HFFc6 (cell line): ENCODE data around the gene CLIC5. TPM values are rescaled to one million over a fixed set of nuclear protein-coding genes. Genes with fewer than 3 reads are reported as not detected.

Source experiments
- DNase-seq: peaks from one replicate; pipeline ENCODE4 v3.0.0-alpha.2; 2018
- H3K27ac Mint-ChIP-seq: 2 replicates; pipeline ENCODE4 v1.8.0; 2020; ENCODE audit warnings: mild to moderate bottlenecking, mixed read lengths
- H3K27me3 Mint-ChIP-seq: 2 replicates; pipeline ENCODE4 v1.8.0; 2021; ENCODE audit warnings: mild to moderate bottlenecking, moderate library complexity, mixed read lengths; ENCODE audit not compliant: insufficient read depth
- H3K36me3 Mint-ChIP-seq: 2 replicates; pipeline ENCODE4 v1.8.0; 2021; ENCODE audit warnings: low read depth, mixed read lengths
- H3K4me1 Mint-ChIP-seq: 2 replicates; pipeline ENCODE4 v1.8.0; 2020; ENCODE audit warnings: low read depth, mixed read lengths
- H3K4me3 Mint-ChIP-seq: 2 replicates; pipeline ENCODE4 v1.8.0; 2020; ENCODE audit warnings: mild to moderate bottlenecking, moderate library complexity, mixed read lengths
- H3K9me3 Mint-ChIP-seq: 2 replicates; pipeline ENCODE4 v1.8.0; 2020; ENCODE audit warnings: mild to moderate bottlenecking, mixed read lengths
- total RNA-seq, 6 experiments: library from RNA; stranded (reverse); fragmentation: NEBNext Ultra II Directional; extraction: Animal tissue kit (Norgen Biotek cat#: 25700); gene quantifications; 2 replicates in 1 of 6; 3 replicates in 5 of 6; pipeline ENCODE4 v1.2.3, GENCODE V29; 2021
- TF ChIP-seq, protein P1 (sequence below): fragments of 200-600 bp; sonication (generic); IDR thresholded peaks from 2 replicates; pipeline ENCODE4 v1.5.0; 2021; ENCODE audit warnings: antibody characterized with exemption, mild to moderate bottlenecking

The CLIC5 gene
- total RNA-seq, 6 experiments from 2014 or later = not detected

- TF ChIP-seq, protein P1, sequence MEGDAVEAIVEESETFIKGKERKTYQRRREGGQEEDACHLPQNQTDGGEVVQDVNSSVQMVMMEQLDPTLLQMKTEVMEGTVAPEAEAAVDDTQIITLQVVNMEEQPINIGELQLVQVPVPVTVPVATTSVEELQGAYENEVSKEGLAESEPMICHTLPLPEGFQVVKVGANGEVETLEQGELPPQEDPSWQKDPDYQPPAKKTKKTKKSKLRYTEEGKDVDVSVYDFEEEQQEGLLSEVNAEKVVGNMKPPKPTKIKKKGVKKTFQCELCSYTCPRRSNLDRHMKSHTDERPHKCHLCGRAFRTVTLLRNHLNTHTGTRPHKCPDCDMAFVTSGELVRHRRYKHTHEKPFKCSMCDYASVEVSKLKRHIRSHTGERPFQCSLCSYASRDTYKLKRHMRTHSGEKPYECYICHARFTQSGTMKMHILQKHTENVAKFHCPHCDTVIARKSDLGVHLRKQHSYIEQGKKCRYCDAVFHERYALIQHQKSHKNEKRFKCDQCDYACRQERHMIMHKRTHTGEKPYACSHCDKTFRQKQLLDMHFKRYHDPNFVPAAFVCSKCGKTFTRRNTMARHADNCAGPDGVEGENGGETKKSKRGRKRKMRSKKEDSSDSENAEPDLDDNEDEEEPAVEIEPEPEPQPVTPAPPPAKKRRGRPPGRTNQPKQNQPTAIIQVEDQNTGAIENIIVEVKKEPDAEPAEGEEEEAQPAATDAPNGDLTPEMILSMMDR = no peak
- Mint-ChIP-seq H3K9me3 (no peaks in the 10 kb centered on the region), H3K4me1 (peaks cover 13% of the 10 kb centered on the region; the same call in 1 of the 2 replicates), H3K36me3 (no peaks in the 10 kb centered on the region), H3K27ac (no peak overlapping the region), H3K27me3 (peaks cover 19% of the 10 kb centered on the region), H3K4me3 (no peak overlapping the region)
- no peak for DNase-seq
Observed at GRCh38 chr6:45901767-45902650, 113.7 kb downstream of the CLIC5 start.

GRCh38 chr6:45900808-45901752 lies 114.6 kb downstream of the CLIC5 start:
- TF ChIP-seq, protein P1 = no peak
- DNase-seq = peak; percentile 14
- H3K4me1 Mint-ChIP-seq = peaks cover 20% of the 10 kb centered on the region; the same call in 1 of the 2 replicates

GRCh38 chr6:45899683-45899946 lies 116.0 kb downstream of the CLIC5 start:
- H3K27ac Mint-ChIP-seq = no peak overlapping the region
- no peak overlapping the region for H3K4me3 Mint-ChIP-seq
- peaks cover 20% of the 10 kb centered on the region; the same call in 1 of the 2 replicates for H3K4me1 Mint-ChIP-seq
- TF ChIP-seq, protein P1 = no peak
- H3K27me3 Mint-ChIP-seq = peaks cover 16% of the 10 kb centered on the region
- no peaks in the 10 kb centered on the region for H3K9me3 Mint-ChIP-seq
- no peaks in the 10 kb centered on the region for H3K36me3 Mint-ChIP-seq
- DNase-seq = no peak

More at GRCh38 chr6:45900808-45901752, 114.6 kb downstream of the CLIC5 start:
- Mint-ChIP-seq H3K27me3 (peaks cover 19% of the 10 kb centered on the region), H3K4me3 (no peak overlapping the region), H3K27ac (no peak overlapping the region), H3K36me3 (no peaks in the 10 kb centered on the region), H3K9me3 (no peaks in the 10 kb centered on the region)

DNA sequence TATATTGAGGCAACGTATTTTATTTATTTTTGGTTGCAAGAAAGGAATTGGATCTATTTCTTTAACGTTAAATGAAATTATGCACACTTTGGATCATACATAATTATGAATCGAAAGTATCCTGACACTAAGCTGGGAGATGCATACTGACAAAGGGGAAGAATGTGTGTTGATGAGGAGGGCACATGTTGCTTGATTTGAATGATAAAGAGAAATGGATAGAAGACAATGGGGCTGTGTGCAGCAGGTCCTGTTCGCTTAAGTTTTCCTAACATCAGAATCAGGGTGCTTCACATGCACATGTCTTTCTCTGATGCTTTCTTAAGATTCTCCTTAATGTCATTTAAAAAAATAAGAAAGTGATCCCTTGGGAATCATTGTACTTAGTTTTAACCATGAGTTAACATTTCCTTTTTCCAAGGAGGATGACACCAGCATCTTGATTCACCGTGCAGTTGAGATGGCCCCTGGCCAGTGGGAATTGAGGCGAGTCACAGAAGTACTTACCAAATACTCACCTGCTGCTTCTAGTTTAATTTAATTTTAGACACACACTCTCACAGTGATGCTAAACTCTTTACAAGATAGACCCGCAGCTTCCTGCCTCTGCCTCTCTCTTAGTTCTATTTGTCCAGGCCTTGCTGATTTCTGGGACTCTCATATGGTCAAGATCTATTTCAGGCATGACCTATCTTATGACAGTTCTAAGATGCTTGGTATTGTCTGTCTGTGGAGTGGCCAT lies 116.5 kb downstream of the CLIC5 start:
- no peak for DNase-seq
- peaks cover 20% of the 10 kb centered on the region; the same call in 1 of the 2 replicates for H3K4me1 Mint-ChIP-seq
- no peaks in the 10 kb centered on the region for H3K36me3 Mint-ChIP-seq
- no peaks in the 10 kb centered on the region for H3K9me3 Mint-ChIP-seq
- H3K27ac Mint-ChIP-seq = no peak overlapping the region
- H3K4me3 Mint-ChIP-seq = no peak overlapping the region
- TF ChIP-seq, protein P1 = no peak
- H3K27me3 Mint-ChIP-seq = peaks cover 16% of the 10 kb centered on the region

GRCh38 chr6:45896783-45897441 lies 118.7 kb downstream of the CLIC5 start:
- no peaks in the 10 kb centered on the region for H3K36me3 Mint-ChIP-seq
- TF ChIP-seq, protein P1 = no peak
- peaks cover 20% of the 10 kb centered on the region; the same call in 1 of the 2 replicates for H3K4me1 Mint-ChIP-seq
- peaks cover 14% of the 10 kb centered on the region for H3K27me3 Mint-ChIP-seq
- peak; percentile 25 for DNase-seq
- no peaks in the 10 kb centered on the region for H3K9me3 Mint-ChIP-seq
- H3K27ac Mint-ChIP-seq = no peak overlapping the region
- H3K4me3 Mint-ChIP-seq = no peak overlapping the region
